ENCODE data around the gene CTPS1. TPM values are rescaled to one million over a fixed set of nuclear protein-coding genes. Genes with fewer than 3 reads are reported as not detected.

Gene CTPS1
- total RNA-seq, 1 experiment from 2014 or later, result 91.9 TPM

GRCh38 chr1:40980068-40980452 lies 564 bp downstream of the CTPS1 start:
- Histone ChIP-seq H3K4me3 (peak overlapping the region; percentile 92), H4K20me1 (ENCODE audit: insufficient read depth) (peaks cover 27% of the 10 kb centered on the region), H3K4me1 (replicated peaks; ENCODE audit: insufficient read depth) (peaks cover 22% of the 10 kb centered on the region), H3K27ac (peak overlapping the region; percentile 84; the same call in 1 of the 2 replicates), H3K27me3 (ENCODE audit: insufficient read depth, low read depth) (no peaks in the 10 kb centered on the region), H2AFZ (peak overlapping the region; percentile 61; the same call in 1 of the 2 replicates), H3K79me2 (ENCODE audit: low read depth) (peaks cover 51% of the 10 kb centered on the region), H3F3A (ENCODE audit: insufficient read depth, low read depth) (peaks cover 20% of the 10 kb centered on the region), H3K36me3 (ENCODE audit: low read depth) (peaks cover 28% of the 10 kb centered on the region), H3K4me2 (peak overlapping the region; percentile 98), H3K9me2 (ENCODE audit: insufficient read depth) (no peaks in the 10 kb centered on the region), H3K9me3 (ENCODE audit: insufficient read depth, low read depth) (no peaks in the 10 kb centered on the region)
- ChIA-PET POLR2A (ENCODE audit: unreplicated experiment) (interaction anchor here (0.6 to 1.1 kb wide), 8 partner anchors 12 to 1220 kb away, joined by 3 to 17 read pairs (median 4); partner anchors contain the start of gene CITED4), CTCF (interaction anchor here (0.6 to 0.7 kb wide), 2 partner anchors 119 to 641 kb away, joined by 3 read pairs; no protein-coding TSS in a partner anchor)
- BruUV-seq (replicated peaks), result no TSS peak
- no peak for DNase-seq
- TF ChIP-seq EZH2 (IDR thresholded peaks at IDR 0.05; ENCODE audit: low read depth), result no peak
- no peak for TF ChIP-seq CTCF (conservative IDR thresholded peaks at IDR 0.05)
- intact Hi-C loops (cut with micrococcal nuclease; ENCODE audit: unreplicated experiment), result no loop called here

- no peaks in the 10 kb centered on the region for H3K9me3 ChIP-seq (ENCODE audit: insufficient read depth, low read depth)
- ChIA-PET CTCF (interaction anchor here (0.7 kb wide), 1 partner anchor 27 kb away, joined by 3 read pairs; no protein-coding TSS in a partner anchor), POLR2A (ENCODE audit: unreplicated experiment) (interaction anchor here (0.7 to 1.1 kb wide), 4 partner anchors 23 to 1221 kb away, joined by 3 to 10 read pairs (median 6); partner anchors contain the start of gene CITED4)
- H3K4me2 ChIP-seq, result peak overlapping the region; percentile 98
- peak; percentile 29 to 50 for DNase-seq
- intact Hi-C loops (cut with micrococcal nuclease; ENCODE audit: unreplicated experiment), result no loop called here
- peak overlapping the region; percentile 84; the same call in 1 of the 2 replicates for H3K27ac ChIP-seq
- H3K79me2 ChIP-seq (ENCODE audit: low read depth), result peaks cover 56% of the 10 kb centered on the region
- no peaks in the 10 kb centered on the region for H3K27me3 ChIP-seq (ENCODE audit: insufficient read depth, low read depth)
- TF ChIP-seq EZH2 (IDR thresholded peaks at IDR 0.05; ENCODE audit: low read depth), result no peak
- no peak for TF ChIP-seq CTCF (conservative IDR thresholded peaks at IDR 0.05)
- TSS peak; percentile 29 for BruUV-seq (replicated peaks)
- H2AFZ ChIP-seq, result peak overlapping the region; percentile 61; the same call in 1 of the 2 replicates
- peaks cover 32% of the 10 kb centered on the region for H3K36me3 ChIP-seq (ENCODE audit: low read depth)
- H4K20me1 ChIP-seq (ENCODE audit: insufficient read depth), result peaks cover 27% of the 10 kb centered on the region
- peak overlapping the region; percentile 92 for H3K4me3 ChIP-seq
- H3K4me1 ChIP-seq (replicated peaks; ENCODE audit: insufficient read depth), result peaks cover 22% of the 10 kb centered on the region
- H3K9me2 ChIP-seq (ENCODE audit: insufficient read depth), result no peaks in the 10 kb centered on the region
- H3F3A ChIP-seq (ENCODE audit: insufficient read depth, low read depth), result peaks cover 20% of the 10 kb centered on the region
These were observed 1.1 kb downstream of the CTPS1 start for GRCh38 chr1:40980453-40981121.

- no peak for TF ChIP-seq EZH2 (IDR thresholded peaks at IDR 0.05; ENCODE audit: low read depth)
- TF ChIP-seq CTCF (conservative IDR thresholded peaks at IDR 0.05), result no peak
- Histone ChIP-seq H3K36me3 (ENCODE audit: low read depth) (peaks cover 43% of the 10 kb centered on the region), H3K9me2 (ENCODE audit: insufficient read depth) (no peaks in the 10 kb centered on the region), H3F3A (ENCODE audit: insufficient read depth, low read depth) (peaks cover 20% of the 10 kb centered on the region), H3K4me3 (peak overlapping the region; percentile 92; the same call in 1 of the 2 replicates), H3K79me2 (ENCODE audit: low read depth) (peaks cover 59% of the 10 kb centered on the region), H3K27me3 (ENCODE audit: insufficient read depth, low read depth) (no peaks in the 10 kb centered on the region), H3K4me2 (peak overlapping the region; percentile 98), H2AFZ (no peak overlapping the region), H3K9me3 (ENCODE audit: insufficient read depth, low read depth) (no peaks in the 10 kb centered on the region), H4K20me1 (ENCODE audit: insufficient read depth) (peaks cover 27% of the 10 kb centered on the region), H3K27ac (no peak overlapping the region), H3K4me1 (replicated peaks; ENCODE audit: insufficient read depth) (peaks cover 22% of the 10 kb centered on the region)
- DNase-seq, result no peak
- ChIA-PET POLR2A (ENCODE audit: unreplicated experiment) (no interaction called here), CTCF (interaction anchor here (0.6 kb wide), 1 partner anchor 28 kb away, joined by 3 read pairs; no protein-coding TSS in a partner anchor)
- intact Hi-C loops (cut with micrococcal nuclease; ENCODE audit: unreplicated experiment), result no loop called here
- no TSS peak for BruUV-seq (replicated peaks)
These were observed 2.4 kb downstream of the CTPS1 start for GRCh38 chr1:40981691-40982448.
